GM19467 (cell line): ENCODE results near the gene THAP4.
"Not testable (repeated sequence)": the region's sequence is repeated elsewhere in the genome, so short reads cannot be mapped to it uniquely, and the experiment has no call there.

Experiments used
- ATAC-seq: cut with Tn5 transposase; IDR thresholded peaks from one replicate; pipeline ENCODE4 v1.9.1; 2021; ENCODE audit warnings: mild to moderate bottlenecking, moderate library complexity; ENCODE audit not compliant: unreplicated experiment

THAP4 gene

DNA sequence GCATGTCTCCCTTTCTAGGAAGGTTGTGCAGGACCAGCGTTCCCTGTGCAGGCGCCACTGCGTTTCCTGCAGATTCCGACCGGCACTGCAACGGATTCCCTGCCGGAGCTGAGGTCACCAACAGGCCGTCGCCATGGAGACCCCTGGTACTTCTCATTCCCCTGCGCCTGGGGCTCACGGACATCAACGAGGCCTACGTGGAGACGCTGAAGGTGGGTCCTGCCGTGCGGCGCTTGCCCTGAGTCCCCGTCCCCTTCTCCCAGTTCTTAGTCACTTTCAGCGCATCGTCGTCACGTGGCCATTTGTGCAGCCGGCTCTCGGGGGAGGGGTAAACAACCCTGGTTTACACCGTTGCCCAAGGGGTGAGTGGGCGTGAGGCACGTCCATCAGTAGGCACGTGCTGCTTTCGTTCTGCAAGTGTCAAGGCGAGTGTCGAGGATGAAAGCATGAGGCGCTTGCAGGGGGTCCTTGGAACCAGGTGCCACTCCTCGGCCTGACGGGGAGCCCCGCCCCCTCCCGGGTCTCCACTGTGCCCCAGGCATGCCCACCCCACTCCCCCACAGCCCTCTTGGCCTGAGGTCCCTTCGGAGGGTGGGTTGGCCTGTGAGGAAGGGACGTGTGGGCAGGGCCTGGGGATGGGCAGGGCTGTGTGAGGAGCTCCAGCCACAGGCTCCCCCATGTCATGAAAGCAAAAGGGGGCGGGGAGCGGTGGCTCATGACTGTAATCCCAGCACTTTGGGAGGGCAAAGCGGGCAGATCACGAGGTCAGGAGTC lies 29.9 kb upstream of the THAP4 start:
- ATAC-seq = no peak

DNA sequence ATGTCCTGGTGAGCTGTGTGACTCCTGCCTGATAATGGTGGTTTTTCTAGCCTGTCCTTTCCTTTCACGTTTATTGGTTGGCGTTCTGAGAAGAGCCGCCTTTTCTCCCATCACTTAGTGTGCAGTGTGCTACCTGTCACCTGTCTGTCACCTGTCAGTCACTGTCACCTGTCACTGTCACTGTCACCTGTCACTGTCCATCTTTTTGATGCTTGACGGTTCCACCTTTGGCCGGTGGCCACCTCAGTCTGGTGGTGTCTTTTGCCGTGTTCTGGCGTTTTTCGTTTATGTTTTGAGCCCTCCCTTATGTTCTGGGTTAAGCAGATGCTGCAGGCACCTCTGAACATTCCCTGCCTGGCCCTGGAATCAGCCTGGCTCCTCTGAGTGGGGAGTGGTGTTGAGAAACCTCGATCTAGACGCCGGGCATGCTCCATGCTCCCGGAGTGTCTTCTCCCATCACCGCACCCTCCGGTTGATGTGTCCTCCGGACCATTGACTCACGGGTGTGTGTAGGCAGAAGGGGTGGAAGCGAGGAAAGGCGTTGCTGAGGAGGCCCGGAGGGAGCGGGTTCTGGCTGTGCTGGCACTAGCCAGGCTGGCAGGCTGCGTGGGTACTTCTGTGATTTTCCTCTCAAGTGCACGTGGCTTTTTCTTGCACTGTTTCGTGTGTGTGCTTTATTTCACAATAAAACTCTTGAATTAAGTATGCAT lies 28.9 kb upstream of the THAP4 start:
- no peak for ATAC-seq

DNA sequence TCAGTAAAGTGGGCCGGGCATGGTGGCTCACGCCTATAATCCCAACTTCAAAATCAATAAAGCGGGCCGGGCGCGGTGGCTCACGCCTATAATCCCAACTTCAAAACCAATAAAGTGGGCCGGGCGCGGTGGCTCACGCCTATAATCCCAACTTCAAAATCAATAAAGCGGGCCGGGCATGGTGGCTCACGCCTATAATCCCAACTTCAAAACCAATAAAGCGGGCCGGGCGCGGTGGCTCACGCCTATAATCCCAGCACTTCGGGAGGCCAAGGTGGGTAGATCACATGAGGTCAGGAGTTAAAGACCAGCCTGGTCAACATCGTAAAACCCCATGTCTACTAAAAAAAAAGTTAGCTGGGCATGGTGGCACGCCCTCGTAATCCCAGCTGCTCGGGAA lies 25.8 kb upstream of the THAP4 start:
- ATAC-seq = not testable (repeated sequence)

DNA sequence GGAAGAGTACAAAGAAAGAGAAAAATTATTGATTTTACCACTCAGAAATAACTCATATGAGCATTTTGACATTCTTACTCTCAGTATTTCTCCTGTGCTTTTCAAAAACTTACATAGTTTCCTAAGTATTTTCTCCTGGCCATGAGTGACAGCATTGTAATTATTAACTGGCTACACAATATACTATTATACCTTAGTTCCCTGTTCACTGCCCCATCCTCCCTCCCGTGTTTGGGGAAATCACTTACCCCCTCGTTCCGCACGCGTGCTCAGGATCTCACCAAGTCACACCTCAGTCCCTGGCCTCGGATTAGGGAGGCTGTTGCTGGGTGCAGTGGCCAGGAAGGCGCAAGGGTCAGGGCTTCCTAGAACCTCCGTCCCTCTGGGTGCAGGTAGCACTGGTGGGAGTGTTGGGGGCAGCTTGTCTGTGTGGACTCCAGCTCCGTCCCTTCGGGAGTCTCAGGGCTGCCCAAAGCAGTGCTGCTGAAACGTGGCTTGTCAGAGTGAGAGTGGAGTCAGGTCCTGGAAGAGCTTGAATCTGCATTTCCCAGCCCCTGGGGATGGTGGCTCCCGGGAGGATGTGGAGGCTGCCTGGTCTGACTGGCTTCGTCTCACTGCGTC lies 23.7 kb upstream of the THAP4 start:
- no peak for ATAC-seq

- no peak for ATAC-seq
Measured at GRCh38 chr2:241659150-241659739, 22.3 kb upstream of the THAP4 start.

GRCh38 chr2:241658296-241658695 lies 21.3 kb upstream of the THAP4 start:
- no peak for ATAC-seq

- no peak for ATAC-seq
Measured at GRCh38 chr2:241657786-241658254, 20.9 kb upstream of the THAP4 start.

DNA sequence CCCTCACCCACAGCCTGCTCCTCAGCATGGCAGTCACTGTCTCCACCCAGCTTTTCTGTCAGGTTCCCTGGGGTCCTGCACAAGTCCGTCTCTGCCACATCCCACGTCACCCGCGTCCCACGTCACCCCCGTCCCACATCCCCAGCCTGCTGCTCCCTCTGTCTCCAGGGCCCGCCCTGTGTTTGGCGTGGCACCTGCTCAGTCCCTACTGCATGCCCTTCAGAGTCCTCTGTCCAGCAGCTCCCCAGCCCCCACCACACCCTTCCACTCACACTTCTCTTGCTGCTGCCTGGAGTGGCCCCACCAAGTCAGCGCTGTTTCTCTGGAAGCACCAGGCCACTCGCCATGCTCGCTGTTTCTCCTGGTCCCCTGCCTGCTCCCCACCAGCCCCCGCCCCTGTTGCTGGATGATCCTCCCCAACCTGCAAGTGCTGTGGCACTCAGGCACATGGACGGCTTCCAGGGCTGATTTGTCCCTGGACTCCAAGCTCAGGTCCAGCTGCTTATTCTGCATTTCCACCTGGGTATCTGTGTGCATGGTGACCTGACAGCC lies 19.3 kb upstream of the THAP4 start:
- no peak for ATAC-seq

- ATAC-seq = no peak
Measured at GRCh38 chr2:241655516-241656189, 18.7 kb upstream of the THAP4 start.

DNA sequence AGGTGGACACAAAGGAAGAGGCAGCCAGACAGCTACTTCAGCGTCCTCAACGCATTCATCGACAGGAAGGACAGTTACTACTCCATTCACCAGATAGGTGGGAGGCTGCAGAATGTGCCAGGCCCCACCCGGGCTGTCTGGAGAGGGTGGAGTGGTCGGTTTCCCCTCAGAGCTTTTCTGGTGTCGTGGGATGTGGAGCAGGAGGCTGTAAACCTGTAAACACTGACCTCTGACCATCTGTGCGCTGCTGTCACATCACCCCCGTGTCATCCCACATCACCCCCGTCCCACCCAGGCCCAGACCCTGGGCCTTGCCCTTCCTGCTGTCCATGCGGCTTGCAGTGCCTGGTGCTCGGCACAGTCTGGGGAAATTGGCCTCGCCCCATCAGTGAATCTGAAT lies 17.6 kb upstream of the THAP4 start:
- ATAC-seq = no peak

DNA sequence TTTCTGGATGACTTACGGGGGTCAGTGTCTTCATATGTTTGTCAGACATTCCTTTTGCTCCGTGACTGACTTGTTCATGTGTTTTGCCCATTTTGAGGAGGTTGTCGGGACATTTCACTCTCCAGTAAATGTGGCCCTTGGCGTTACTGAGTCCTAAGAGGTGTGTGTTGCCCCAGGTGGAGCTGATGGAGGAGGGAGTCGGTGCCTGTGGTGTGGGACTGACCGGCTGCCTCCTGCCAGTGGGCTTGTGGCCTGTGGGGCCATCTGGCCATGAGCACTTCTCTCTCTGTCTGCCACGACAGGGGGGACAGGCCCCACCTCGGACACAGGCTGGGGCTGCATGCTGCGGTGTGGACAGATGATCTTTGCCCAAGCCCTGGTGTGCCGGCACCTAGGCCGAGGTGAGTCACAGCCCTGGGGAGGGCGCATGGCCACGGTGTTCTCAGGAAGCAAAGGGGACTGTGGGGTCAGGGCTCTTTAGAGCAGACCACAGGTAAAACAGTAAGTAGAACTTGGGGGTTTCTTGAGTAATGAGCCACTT lies 16.3 kb upstream of the THAP4 start:
- ATAC-seq = no peak

DNA sequence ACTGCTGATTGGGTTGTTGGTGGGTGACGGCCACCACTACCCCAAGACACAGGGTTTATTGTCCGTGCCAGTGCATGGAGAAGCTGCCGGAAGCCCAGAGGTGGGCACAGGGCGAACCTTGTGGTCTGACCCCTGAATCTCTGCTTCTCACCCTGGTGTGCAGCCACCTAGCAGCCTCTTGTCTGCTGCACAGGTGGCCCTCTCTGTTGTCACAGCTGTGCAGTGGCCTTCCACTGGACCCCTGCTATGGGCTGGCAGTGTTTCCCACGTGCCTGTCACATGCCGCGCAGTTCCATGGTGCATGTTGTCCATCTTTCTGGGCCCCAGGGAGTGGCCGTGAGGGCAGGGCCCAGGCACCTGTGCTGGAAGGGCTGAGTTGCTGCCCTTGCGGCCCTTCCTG lies 15.8 kb upstream of the THAP4 start:
- ATAC-seq = no peak

DNA sequence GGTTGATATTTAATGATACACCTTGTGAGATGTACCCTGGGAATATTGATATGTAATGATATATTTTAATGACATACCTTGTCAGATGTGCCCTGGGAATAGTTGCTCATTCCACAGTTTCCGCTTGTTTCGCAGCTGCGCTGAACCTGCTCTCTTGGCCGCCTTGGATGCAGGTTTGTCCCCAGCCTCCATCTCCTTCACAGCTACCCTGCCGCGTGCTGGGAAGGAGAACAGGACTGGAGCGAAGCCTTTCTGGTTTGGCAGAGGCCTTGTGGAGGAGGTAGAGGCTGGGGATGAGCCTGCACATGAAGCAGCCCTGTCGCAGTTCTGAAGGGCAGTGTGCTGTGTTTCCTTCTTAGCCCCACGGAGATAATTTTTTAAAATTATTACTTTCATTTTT lies 15.2 kb upstream of the THAP4 start:
- ATAC-seq = no peak

DNA sequence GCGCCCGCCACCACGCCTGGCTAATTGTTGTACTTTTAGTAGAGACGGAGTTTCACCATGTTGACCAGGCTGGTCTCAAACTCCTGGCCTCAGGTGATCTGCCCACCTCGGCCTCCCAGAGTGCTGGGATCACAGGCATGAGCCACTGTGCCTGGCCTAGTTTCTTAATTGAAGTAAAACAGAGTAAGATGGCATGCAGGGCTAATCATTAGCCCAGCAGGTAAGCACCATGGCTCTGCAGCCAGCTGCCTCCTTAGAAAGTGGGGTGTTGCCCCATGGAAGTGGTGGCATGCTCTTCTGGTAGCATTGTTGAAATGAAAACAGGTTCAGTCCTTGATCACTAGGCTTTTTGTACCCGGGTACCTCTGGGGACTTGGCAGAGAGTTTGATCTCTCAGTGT lies 13.0 kb upstream of the THAP4 start:
- no peak for ATAC-seq

DNA sequence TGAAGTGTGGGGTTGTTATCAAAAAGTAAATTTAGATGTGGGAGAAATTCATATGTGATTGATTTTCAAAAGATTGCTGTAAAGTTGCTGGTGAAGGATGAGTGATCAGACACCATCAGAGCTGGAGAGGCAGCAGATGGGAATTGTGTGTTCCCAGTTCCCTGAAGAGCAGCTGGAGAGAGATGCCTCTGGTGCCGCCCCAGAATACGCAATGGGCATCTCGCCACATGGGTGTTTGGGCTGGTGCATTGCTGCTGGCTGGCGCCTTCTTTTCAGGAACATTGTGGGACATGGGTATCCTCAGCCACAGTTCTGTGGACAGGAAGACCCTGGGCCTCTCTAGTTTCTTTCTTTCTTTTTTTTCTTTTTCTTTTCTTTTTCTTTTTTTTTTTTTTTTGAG lies 12.4 kb upstream of the THAP4 start:
- no peak for ATAC-seq

- no peak for ATAC-seq
Measured at GRCh38 chr2:241648453-241648852, 11.5 kb upstream of the THAP4 start.

- no peak for ATAC-seq
Measured at GRCh38 chr2:241645915-241646645, 9.1 kb upstream of the THAP4 start.

GRCh38 chr2:241645056-241645914 lies 8.3 kb upstream of the THAP4 start:
- no peak for ATAC-seq

DNA sequence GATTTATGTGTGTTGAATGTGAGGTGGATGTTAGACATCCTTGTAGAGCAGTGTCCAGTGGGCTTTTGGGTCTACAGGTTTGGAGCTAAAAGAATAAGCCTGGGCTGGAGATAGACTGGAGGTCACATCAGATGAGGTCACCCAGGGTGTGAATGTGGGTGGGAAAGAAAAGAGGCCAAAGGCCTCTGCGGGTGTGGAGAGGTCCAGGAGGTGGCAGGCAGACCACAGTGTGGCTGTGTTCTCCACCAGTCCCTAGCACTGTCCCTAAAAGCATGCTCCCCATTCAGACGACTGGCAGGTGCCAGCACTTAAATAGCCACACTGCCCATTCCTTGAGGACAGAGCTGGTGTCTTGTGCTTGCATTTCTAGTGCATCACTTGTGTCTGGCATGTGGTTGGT lies 4.7 kb upstream of the THAP4 start:
- no peak for ATAC-seq
